Lung (tissue), 12 donors: ENCODE results near the gene KCNQ5. TPM values are rescaled to one million over a fixed set of nuclear protein-coding genes. Genes with fewer than 3 reads are reported as not detected.
"Not testable (repeated sequence)": the region's sequence is repeated elsewhere in the genome, so short reads cannot be mapped to it uniquely, and the experiment has no call there.

Experiments
- ATAC-seq: fragments of 200-7000 bp; cut with Tn5 transposase; one replicate; pipeline ENCODE4 v1.9.1; 2020; ENCODE audit warnings: moderate number of reproducible peaks; ENCODE audit not compliant: insufficient read depth, low FRiP score
- DNase-seq, 3 donors: peaks; one replicate each; pipeline ENCODE4 v3.0.0-alpha.2; 2013 to 2017
- H3K27ac ChIP-seq, 2 donors: one replicate each; pipeline ENCODE4 v1.5.1; 2013; ENCODE audit warnings: mild to moderate bottlenecking in 2 of 2, moderate library complexity in 2 of 2, control low read depth in 1 of 2, inconsistent platforms in 1 of 2, low read depth in 1 of 2, low read length in 1 of 2
- H3K27me3 ChIP-seq, 3 donors: one replicate each; pipeline ENCODE4 v1.5.1; 2013; ENCODE audit warnings: low read length in 2 of 3; ENCODE audit not compliant: control insufficient read depth in 3 of 3, insufficient read depth in 3 of 3
- H3K36me3 ChIP-seq, 4 donors: one replicate each; pipeline ENCODE4 v1.5.1; 2013; ENCODE audit warnings: low read length in 4 of 4, mild to moderate bottlenecking in 1 of 4, moderate library complexity in 1 of 4; ENCODE audit not compliant: control insufficient read depth in 4 of 4, insufficient read depth in 4 of 4
- H3K4me1 ChIP-seq, 5 donors: one replicate each; pipeline ENCODE4 v1.5.1; 2013; ENCODE audit warnings: low read length in 5 of 5, mild to moderate bottlenecking in 2 of 5, moderate library complexity in 1 of 5; ENCODE audit not compliant: control insufficient read depth in 5 of 5, insufficient read depth in 5 of 5
- H3K4me3 ChIP-seq: one replicate; pipeline ENCODE4 v1.5.1; 2013; ENCODE audit warnings: mild to moderate bottlenecking, control low read depth, moderate library complexity
- H3K9ac ChIP-seq, 2 donors: one replicate each; pipeline ENCODE4 v1.5.1; 2013; ENCODE audit warnings: low read length in 2 of 2, control low read depth in 1 of 2; ENCODE audit not compliant: insufficient read depth in 1 of 2
- H3K9me3 ChIP-seq, 4 donors: one replicate each; pipeline ENCODE4 v1.5.1; 2013; ENCODE audit warnings: low read length in 3 of 4, mild to moderate bottlenecking in 1 of 4, moderate library complexity in 1 of 4; ENCODE audit not compliant: control insufficient read depth in 4 of 4, insufficient read depth in 3 of 4
- CTCF ChIP-seq: IDR thresholded peaks from 2 replicates; pipeline ENCODE4 v1.5.1; 2012; ENCODE audit warnings: mild to moderate bottlenecking; ENCODE audit errors: control extremely low read depth, extremely low read depth
- WGBS, 2 donors: extraction: QIAGEN DNeasy Blood & Tissue Kit; methylation state at CpG; one replicate each; pipeline ENCODE4 v1.1.7; 2013; 5-methylcytosine and 5-hydroxymethylcytosine counted together
- polyA plus RNA-seq, 2 donors: library from polyadenylated mRNA; stranded (reverse); fragments of 200-250 nt; gene quantifications; one replicate each; pipeline ENCODE4 v1.2.1, GENCODE V29; 2013
- total RNA-seq, 2 donors: library from RNA; depleted of rRNA in 1 of 2; stranded (reverse); fragments of >200 nt in 1 of 2; gene quantifications; one replicate each; pipeline ENCODE4 v1.2.1, GENCODE V29; 2014 to 2021
- donor health status: control.
- donor health status: control.
- donor health status: Bipolar disorder and iron deficiency.
- donor health status: healthy.
- donor health status: DM: yes; HTN: yes; CAD: no.

Gene KCNQ5
- total and polyA plus RNA-seq, 4 donors: 0.12 to 5.7 (median 0.46) TPM

DNA sequence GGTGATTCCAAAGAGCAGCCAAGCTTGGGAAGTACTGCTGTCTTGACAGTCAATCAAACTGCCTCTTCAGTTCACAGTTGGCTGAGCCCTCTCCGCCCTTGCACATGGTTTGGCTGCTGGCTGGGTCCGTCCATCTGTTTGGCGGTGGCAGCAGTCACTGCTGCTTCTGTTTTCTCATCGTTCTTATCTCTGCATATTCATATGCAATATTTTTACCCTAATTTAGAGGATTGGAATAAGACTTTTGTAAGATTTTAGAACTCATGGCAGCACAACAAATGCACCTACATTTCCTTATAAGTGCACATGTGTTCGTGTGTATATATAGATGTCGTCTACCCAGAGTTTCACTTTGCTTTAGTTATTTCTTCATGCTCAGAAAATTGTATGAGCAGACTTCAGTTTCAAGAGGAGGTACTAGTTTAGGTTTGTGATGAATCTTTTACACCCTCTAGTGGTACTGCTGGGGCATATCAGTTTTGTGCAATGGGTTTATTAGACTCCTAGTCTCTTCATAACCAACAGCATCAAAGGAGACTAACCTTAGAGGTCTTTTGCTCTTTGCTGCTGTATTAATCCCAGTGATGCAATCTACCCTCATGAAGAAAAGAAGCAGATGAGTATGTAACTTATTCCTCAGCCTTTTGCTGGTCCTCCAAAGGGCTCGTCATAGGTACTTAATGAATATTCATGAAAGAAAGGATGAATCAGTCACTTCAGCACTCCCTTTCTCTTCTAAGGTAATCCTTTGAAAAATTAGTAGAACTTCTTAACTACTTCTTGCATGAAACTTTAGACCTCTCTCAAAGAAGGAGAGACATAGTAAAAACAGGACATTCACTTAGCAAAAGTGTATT, 559.1 kb downstream of the KCNQ5 start:
- Histone ChIP-seq H3K36me3 (no peaks in the 10 kb centered on the region), H3K4me1 (peaks cover 0 to 3% (median 0%) of the 10 kb centered on the region in 5 donors), H3K4me3 (no peak overlapping the region), H3K9ac (no peak overlapping the region), H3K27ac (no peak overlapping the region), H3K9me3 (peaks cover 0 to 2% (median 0%) of the 10 kb centered on the region in 4 donors), H3K27me3 (no peaks in the 10 kb centered on the region)
- ATAC-seq: peak; percentile 91
- peak; percentile 21 to 85 (median 80) for DNase-seq
- WGBS, 2 donors: 23 to 34% methylated on average over 7 of the region's 7 CpGs
- TF ChIP-seq CTCF: peak; percentile 38

DNA sequence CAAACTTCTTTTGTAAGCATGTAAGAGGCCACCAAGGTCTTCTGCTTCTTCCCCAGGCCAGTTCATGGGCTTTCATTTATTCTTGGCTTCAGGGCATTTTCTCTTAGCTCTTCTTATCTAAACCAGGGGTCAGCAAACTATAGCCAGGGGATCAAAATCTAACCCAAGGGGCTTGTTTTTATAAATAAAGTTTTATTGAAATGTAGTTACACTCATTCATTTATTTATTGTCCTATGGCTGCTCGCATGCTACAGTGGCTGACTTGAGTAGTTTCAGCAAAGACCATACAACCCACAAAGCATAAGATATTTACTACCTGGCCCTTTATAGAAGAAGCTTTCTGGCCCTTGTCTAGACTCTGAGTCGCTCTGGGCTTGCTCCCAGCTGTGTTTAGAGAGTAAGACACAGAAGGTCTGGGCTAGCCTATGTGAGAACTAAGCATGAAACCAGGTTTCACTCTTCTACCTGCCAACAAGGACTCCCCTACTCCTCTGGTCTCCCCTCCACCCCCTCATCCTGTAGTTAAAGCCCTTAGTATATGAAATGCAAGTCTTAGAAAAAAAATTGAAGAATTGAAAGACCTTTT, 560.2 kb downstream of the KCNQ5 start:
- WGBS, 2 donors: 88 to 95% methylated on average over 2 of the region's 2 CpGs
- ATAC-seq (no peak), DNase-seq (no peak)
- Histone ChIP-seq H3K9me3 (peaks cover 0 to 2% (median 0%) of the 10 kb centered on the region in 4 donors), H3K27ac (no peak overlapping the region), H3K27me3 (no peaks in the 10 kb centered on the region), H3K36me3 (no peaks in the 10 kb centered on the region), H3K4me3 (no peak overlapping the region), H3K4me1 (peaks cover 0 to 3% (median 0%) of the 10 kb centered on the region in 5 donors), H3K9ac (no peak overlapping the region)
- no peak for TF ChIP-seq CTCF

GRCh38 chr6:73193302-73193701, 571.4 kb downstream of the KCNQ5 start:
- 93 to 94% methylated on average over 4 of the region's 4 CpGs for WGBS, 2 donors
- H3K9me3 ChIP-seq, H3K9ac ChIP-seq, ATAC-seq, H3K27ac ChIP-seq, H3K4me1 ChIP-seq, H3K4me3 ChIP-seq, H3K36me3 ChIP-seq, H3K27me3 ChIP-seq, DNase-seq: not testable (repeated sequence)

GRCh38 chr6:73194744-73195143, 572.9 kb downstream of the KCNQ5 start:
- no peak for TF ChIP-seq CTCF
- H3K27ac ChIP-seq: no peak overlapping the region
- H3K27me3 ChIP-seq: no peaks in the 10 kb centered on the region
- no peaks in the 10 kb centered on the region for H3K4me1 ChIP-seq
- H3K9ac ChIP-seq: no peak overlapping the region
- H3K36me3 ChIP-seq: no peaks in the 10 kb centered on the region
- no peaks in the 10 kb centered on the region for H3K9me3 ChIP-seq
- ATAC-seq (no peak), DNase-seq (no peak)
- 87 to 91% methylated on average over 7 of the region's 7 CpGs for WGBS, 2 donors
- H3K4me3 ChIP-seq: no peak overlapping the region
